ENCODE measurements around the gene ABCB1.
"Not testable (repeated sequence)": the region's sequence is repeated elsewhere in the genome, so short reads cannot be mapped to it uniquely, and the experiment has no call there.

GRCh38 chr7:87460444-87460843 lies 140.2 kb downstream of the ABCB1 start:
- TF ChIP-seq, protein P1, sequence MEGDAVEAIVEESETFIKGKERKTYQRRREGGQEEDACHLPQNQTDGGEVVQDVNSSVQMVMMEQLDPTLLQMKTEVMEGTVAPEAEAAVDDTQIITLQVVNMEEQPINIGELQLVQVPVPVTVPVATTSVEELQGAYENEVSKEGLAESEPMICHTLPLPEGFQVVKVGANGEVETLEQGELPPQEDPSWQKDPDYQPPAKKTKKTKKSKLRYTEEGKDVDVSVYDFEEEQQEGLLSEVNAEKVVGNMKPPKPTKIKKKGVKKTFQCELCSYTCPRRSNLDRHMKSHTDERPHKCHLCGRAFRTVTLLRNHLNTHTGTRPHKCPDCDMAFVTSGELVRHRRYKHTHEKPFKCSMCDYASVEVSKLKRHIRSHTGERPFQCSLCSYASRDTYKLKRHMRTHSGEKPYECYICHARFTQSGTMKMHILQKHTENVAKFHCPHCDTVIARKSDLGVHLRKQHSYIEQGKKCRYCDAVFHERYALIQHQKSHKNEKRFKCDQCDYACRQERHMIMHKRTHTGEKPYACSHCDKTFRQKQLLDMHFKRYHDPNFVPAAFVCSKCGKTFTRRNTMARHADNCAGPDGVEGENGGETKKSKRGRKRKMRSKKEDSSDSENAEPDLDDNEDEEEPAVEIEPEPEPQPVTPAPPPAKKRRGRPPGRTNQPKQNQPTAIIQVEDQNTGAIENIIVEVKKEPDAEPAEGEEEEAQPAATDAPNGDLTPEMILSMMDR (IDR thresholded peaks at IDR 0.05 in 4 of 5, conservative IDR thresholded peaks at IDR 0.05 in 1 of 5): not testable (repeated sequence)
- TF ChIP-seq POLR2A (IDR thresholded peaks at IDR 0.05): not testable (repeated sequence)
